Astrocyte of the spinal cord (primary cell): Measurements from ENCODE around the gene CAMK2N1.
"Not testable (repeated sequence)": the region's sequence is repeated elsewhere in the genome, so short reads cannot be mapped to it uniquely, and the experiment has no call there.

Source experiments
- DNase-seq: peaks from one replicate; pipeline ENCODE4 v3.0.0; 2011; ENCODE audit warnings: low read depth, low spot score
- H3K4me3 ChIP-seq: 2 replicates; pipeline ENCODE4 v1.5.1; 2011; ENCODE audit warnings: low read depth, mild to moderate bottlenecking, low read length, moderate library complexity
- in situ Hi-C: cut with HindIII; loops from 2 replicates; pipeline ENCODE4 v1.10.0; 2017; ENCODE audit warnings: low sequenced_read_pairs
- TF ChIP-seq, protein P1 (sequence below): IDR thresholded peaks from 2 replicates; pipeline ENCODE4 v1.5.1; 2012; ENCODE audit warnings: low read depth, mild to moderate bottlenecking, low read length, inconsistent platforms

Gene CAMK2N1

DNA sequence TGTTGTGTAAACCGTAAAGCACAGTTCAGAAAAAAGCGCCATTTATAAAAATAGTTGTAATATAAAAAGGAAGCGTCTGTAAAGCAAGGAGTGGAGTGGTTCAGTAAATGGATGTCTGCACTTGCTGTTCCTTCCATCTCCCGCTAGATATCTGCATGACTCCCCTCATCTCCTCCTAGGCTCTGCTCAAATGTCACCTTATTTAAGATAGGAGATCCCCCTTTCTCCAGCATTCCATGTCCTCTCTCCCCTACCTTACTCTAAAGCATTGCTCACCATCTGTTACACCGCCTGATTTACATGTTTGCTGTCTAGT lies 21.2 kb upstream of the CAMK2N1 start:
- TF ChIP-seq, protein P1, sequence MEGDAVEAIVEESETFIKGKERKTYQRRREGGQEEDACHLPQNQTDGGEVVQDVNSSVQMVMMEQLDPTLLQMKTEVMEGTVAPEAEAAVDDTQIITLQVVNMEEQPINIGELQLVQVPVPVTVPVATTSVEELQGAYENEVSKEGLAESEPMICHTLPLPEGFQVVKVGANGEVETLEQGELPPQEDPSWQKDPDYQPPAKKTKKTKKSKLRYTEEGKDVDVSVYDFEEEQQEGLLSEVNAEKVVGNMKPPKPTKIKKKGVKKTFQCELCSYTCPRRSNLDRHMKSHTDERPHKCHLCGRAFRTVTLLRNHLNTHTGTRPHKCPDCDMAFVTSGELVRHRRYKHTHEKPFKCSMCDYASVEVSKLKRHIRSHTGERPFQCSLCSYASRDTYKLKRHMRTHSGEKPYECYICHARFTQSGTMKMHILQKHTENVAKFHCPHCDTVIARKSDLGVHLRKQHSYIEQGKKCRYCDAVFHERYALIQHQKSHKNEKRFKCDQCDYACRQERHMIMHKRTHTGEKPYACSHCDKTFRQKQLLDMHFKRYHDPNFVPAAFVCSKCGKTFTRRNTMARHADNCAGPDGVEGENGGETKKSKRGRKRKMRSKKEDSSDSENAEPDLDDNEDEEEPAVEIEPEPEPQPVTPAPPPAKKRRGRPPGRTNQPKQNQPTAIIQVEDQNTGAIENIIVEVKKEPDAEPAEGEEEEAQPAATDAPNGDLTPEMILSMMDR: no peak
- H3K4me3 ChIP-seq: peak overlapping the region; percentile 89
- in situ Hi-C loops: no loop called here
- no peak for DNase-seq

DNA sequence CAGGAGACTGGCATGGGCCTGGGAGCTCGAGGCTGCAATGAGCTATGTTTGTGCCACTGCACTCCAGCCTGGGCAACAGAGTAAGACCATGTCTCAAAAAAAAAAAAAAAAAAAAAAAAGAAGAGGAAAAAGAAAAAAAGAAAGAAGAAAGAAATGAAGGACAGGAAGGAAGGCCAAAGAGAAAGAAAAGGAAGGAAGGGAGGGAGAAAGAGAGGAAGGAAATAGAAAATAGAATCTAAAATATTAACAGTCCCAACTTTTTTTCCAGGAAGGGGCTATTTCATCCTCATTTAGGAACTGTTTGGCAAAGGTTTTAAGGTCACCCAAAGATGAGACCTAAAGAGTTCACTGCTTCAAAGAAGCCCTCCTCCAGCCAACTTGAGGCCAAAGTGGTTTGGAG lies 19.5 kb upstream of the CAMK2N1 start:
- no peak for DNase-seq
- TF ChIP-seq, protein P1: no peak
- H3K4me3 ChIP-seq: no peak overlapping the region
- in situ Hi-C loops: no loop called here

DNA sequence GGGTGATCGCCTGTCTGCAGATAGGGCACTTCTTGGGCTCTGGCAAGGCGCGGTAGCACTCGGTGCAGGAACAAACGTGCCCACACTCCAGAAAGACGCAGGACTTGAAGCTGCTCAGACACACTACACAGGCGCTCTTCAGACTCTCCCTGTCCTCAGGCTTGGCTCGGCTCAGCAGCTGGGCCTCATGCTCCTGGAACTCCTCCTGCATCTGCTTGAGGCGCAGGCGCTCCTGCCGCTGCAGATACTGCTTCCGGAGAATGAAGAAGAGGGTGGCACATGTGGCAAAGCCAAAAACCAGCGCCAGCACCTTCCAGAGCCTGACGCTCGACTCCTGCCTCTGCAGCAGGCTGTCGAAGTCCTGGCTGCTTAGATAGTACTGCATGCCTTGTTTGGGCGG lies 14.7 kb upstream of the CAMK2N1 start:
- DNase-seq: no peak
- TF ChIP-seq, protein P1: no peak

DNA sequence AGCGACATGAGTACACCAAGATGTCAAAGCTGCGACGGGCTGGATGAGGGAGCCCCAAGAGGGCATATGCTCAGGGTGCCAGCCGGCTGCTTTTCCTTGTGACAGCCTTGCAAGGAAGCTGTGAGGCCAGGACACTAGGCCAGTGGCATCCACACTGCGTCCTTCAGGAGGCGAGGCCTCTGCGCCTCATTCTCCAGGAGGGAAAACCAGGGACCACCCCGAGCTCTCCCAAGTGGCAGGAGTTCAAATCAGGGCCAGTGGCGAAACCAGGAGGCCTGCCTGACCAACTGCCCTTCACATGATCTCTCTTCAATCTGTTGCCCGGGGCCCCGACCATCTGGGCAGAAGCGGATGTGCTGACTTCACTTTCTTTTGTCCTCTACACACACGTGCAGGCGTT lies 13.7 kb upstream of the CAMK2N1 start:
- TF ChIP-seq, protein P1: no peak
- H3K4me3 ChIP-seq: no peak overlapping the region
- in situ Hi-C loops: no loop called here
- no peak for DNase-seq

More for the DNA sequence above, 14.7 kb upstream of the CAMK2N1 start:
- in situ Hi-C loops: no loop called here
- H3K4me3 ChIP-seq: no peak overlapping the region

DNA sequence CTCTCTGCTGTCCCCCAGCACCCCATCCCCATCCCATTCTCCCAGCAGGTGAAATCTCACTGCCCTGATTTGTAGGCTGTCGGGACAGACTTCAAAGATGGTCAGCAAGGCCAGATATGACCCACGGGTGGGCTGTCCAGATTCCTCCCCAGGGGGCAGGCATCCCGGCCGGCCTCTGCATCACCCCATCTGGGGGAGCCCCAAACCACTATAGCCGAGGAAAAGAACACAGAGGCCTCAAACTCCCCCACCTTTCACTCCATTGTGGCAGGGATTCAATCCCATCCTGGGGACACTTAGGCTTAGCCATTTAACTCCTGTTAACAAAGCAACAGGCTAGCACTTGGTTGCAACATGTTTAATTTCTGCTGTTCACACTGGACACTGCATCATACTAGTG lies 13.1 kb upstream of the CAMK2N1 start:
- no peak for DNase-seq
- H3K4me3 ChIP-seq: no peak overlapping the region
- in situ Hi-C loops: no loop called here
- TF ChIP-seq, protein P1: no peak

DNA sequence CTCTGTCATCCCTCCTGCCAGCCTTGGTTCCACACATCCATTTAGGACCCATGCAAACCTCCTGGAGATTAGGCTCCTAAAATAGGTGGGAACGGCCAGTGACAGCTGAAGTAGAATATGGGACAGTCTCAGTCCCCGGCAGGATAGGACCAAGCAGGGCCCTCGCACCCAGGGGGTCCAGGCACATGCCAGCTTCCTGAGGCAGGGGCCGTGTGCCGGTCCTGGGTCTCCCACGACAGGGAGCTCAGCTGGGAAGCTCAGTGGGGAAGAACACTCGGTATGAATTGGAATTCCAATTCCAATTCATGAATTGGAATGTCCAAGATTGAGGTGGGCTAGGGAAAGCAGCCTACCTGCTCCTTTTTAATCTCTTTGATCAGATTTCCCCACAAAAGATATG lies 12.1 kb upstream of the CAMK2N1 start:
- H3K4me3 ChIP-seq: no peak overlapping the region
- DNase-seq: no peak
- in situ Hi-C loops: no loop called here
- TF ChIP-seq, protein P1: no peak

DNA sequence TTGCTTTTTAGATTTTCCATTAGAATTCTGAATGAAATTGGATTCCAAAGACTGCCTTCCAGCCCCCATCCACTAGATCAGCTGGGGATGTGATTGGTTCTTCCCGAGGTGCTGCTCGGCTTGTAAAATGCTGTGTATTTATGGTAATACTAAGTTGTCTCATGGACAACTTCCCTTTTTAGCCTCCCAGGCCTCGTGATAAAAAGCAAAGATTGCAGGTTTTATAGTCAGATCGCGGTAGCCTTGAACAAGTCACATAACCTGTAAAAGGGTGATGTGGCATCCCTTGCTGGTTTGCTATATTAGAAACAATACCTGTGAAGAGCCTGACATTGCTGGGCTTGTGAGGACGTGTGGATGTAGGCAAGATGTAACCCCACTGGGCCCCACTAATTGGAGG lies 11.5 kb upstream of the CAMK2N1 start:
- TF ChIP-seq, protein P1: no peak
- no peak for DNase-seq
- in situ Hi-C loops: no loop called here
- H3K4me3 ChIP-seq: no peak overlapping the region

DNA sequence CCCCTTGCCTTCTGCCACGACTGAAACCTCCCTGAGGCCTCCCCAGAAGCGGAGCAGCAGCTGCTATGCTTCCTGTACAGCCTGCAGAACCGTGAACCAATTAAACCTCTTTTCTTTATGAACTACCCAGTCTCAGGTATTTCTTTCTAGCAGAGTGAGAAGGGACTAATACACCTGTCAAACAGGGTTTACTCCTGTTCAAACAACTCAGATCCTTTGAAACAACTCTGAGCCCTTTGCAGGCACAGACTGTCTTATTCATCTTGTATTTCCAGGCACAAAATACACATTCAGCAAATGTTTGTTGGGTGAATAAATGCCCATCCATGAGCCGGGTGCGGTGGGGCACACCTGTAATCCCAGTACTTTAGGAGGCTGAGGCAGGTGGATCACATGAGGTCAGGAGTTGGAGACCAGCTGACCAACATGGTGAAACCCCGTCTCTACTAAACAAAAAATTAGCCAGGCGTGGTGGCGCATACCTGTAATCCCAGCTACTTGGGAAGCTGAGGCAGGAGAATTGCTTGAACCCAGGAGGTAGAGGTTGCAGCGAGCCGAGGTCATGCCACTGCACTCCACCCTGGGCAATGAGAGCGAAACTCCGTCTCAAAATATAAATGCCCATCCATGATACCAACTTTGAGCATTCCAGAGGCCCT lies 10.8 kb upstream of the CAMK2N1 start:
- in situ Hi-C loops, H3K4me3 ChIP-seq, DNase-seq: not testable (repeated sequence)
